ENCODE data around the gene RNF215.
"Not testable (repeated sequence)": the region's sequence is repeated elsewhere in the genome, so short reads cannot be mapped to it uniquely, and the experiment has no call there.

The RNF215 gene

GRCh38 chr22:30357650-30358215, 29.5 kb downstream of the RNF215 start:
- DNase-seq, result no peak

- no peak for DNase-seq
Observed at GRCh38 chr22:30357236-30357570, 30.0 kb downstream of the RNF215 start.

- DNase-seq, result peak; percentile 89
Observed at GRCh38 chr22:30356449-30357235, 30.6 kb downstream of the RNF215 start, which contains the start of the genes CCDC157 and SF3A1. Gene CCDC157, plus strand, starts transcription at chr22:30357007. Its CDS starts 8,994 bp downstream, at chr22:30366001. Gene SF3A1, minus strand, starts transcription at chr22:30356894. Its CDS starts 102 bp downstream, at chr22:30356792.

GRCh38 chr22:30354644-30355043, 32.6 kb downstream of the RNF215 start:
- no peak for DNase-seq

GRCh38 chr22:30351226-30351625, 36.0 kb downstream of the RNF215 start:
- DNase-seq, result no peak

GRCh38 chr22:30348809-30349208, 38.4 kb downstream of the RNF215 start:
- no peak for DNase-seq

GRCh38 chr22:30348404-30348803, 38.8 kb downstream of the RNF215 start:
- DNase-seq, result no peak

GRCh38 chr22:30347255-30347892, 39.8 kb downstream of the RNF215 start:
- DNase-seq, result peak; percentile 14

- DNase-seq, result peak; percentile 52
Observed at GRCh38 chr22:30344447-30345200, 42.6 kb downstream of the RNF215 start.

GRCh38 chr22:30340911-30341685, 46.1 kb downstream of the RNF215 start:
- DNase-seq, result no peak

- DNase-seq, result no peak
Observed at GRCh38 chr22:30338802-30339201, 48.4 kb downstream of the RNF215 start.

- DNase-seq, result not testable (repeated sequence)
Observed at GRCh38 chr22:30338341-30338740, 48.9 kb downstream of the RNF215 start.

GRCh38 chr22:30337461-30337778, 49.8 kb downstream of the RNF215 start:
- DNase-seq, result no peak

- no peak for DNase-seq
Observed at GRCh38 chr22:30336752-30337460, 50.3 kb downstream of the RNF215 start.

GRCh38 chr22:30335236-30335635, 52.0 kb downstream of the RNF215 start:
- no peak for DNase-seq

- no peak for DNase-seq
Observed at GRCh38 chr22:30334646-30335045, 52.6 kb downstream of the RNF215 start.

- no peak for DNase-seq
Observed at GRCh38 chr22:30333707-30334087, 53.5 kb downstream of the RNF215 start.

- DNase-seq, result no peak
Observed at GRCh38 chr22:30332994-30333706, 54.1 kb downstream of the RNF215 start.

- no peak for DNase-seq
Observed at GRCh38 chr22:30332551-30332950, 54.7 kb downstream of the RNF215 start.

Measured in stimulated activated CD4-positive, alpha-beta T cell treated with anti-CD3 and anti-CD28 coated beads, Interleukin-4, amount 100 ng/mL, for 24 hours (primary cell).